ENCODE measurements around the gene CERS3. TPM values are rescaled to one million over a fixed set of nuclear protein-coding genes. Genes with fewer than 3 reads are reported as not detected.
A peak's percentile ranks its signal among the peaks of the same experiment; 100 is the strongest.

The CERS3 gene
- total and polyA plus RNA-seq, 7 experiments from 2014 or later: 0.27 to 5.5 (median 3.2) TPM

DNA sequence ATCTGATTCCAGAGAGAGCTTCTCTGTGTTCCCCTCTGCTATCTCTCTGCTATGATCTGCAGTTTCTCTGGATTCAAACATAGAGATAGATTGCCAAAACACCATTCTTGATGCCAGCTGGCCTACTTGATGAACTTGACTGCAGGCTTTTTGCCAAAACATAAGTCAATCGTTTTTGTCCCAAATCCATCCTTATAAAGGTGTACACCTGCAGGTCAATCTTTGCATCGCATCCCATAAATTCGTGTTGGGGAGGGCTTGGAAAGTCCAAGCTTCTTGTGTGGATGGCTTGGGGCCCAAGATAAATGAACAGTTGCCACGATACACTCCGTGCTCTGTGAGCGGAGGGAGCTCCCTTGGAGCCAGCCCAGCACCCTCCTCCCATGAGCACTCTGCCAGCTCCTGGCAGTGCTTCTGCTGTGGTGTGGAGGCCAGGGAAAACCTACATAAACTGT lies 2.7 kb downstream of the CERS3 start:
- peaks cover 6 to 40% (median 30%) of the 10 kb centered on the region in 7 donors for H3K4me1 Mint-ChIP-seq
- H3K27me3 Mint-ChIP-seq: peaks cover 0 to 6% (median 0%) of the 10 kb centered on the region in 5 donors
- peaks cover 5 to 36% (median 10%) of the 10 kb centered on the region in 5 donors for H3K36me3 Mint-ChIP-seq
- no peak overlapping the region for H3K4me3 Mint-ChIP-seq
- POLR2A ChIA-PET: interaction anchor here (0.6 kb wide), 1 partner anchor 591 kb away, joined by 5 read pairs; no protein-coding TSS in a partner anchor
- Histone ChIP-seq H3K4me3 (ENCODE audit: low read length) (no peak overlapping the region), H3K36me3 (ENCODE audit: control insufficient read depth in 2 of 3, insufficient read depth in 3 of 3, low read length in 3 of 3) (no peaks in the 10 kb centered on the region), H3K4me1 (ENCODE audit: control insufficient read depth in 2 of 2, insufficient read depth in 2 of 2, low read length in 2 of 2) (peaks cover 0 to 14% of the 10 kb centered on the region in 2 donors), H3K27ac (ENCODE audit: low read depth, low read length) (no peak overlapping the region), H3K27me3 (ENCODE audit: control insufficient read depth in 2 of 2, insufficient read depth in 2 of 2, low read length in 2 of 2) (no peaks in the 10 kb centered on the region), H3K9me3 (ENCODE audit: control insufficient read depth in 2 of 3, low read length in 3 of 3) (no peaks in the 10 kb centered on the region)
- intact Hi-C loops (cut with micrococcal nuclease): no loop called here
- CTCF ChIA-PET: no interaction called here
- ATAC-seq: no peak
- H3K27ac Mint-ChIP-seq: peak overlapping the region in 1 of 9 donors; percentile 84
- peaks cover 0 to 11% (median 0%) of the 10 kb centered on the region in 11 donors for H3K9me3 Mint-ChIP-seq
- no peak for DNase-seq

DNA sequence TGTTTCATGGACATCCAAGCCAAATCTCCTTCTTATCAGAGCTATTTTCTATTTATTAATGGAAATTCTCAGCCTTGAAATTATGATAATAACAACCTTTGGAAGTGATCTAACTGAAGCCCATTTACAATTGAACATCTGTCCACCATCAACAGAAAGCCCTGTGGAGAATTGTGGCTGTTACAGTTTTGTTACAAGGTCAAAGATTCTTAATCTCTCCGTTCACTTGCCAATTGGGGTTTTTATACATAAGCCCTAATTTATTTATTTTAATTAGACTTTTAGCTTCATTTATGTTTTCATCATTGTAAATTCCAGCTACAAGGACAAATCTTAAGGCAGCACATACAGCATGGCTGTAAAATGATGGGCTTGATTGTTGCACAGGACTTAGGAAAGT lies 3.3 kb downstream of the CERS3 start:
- no peak for DNase-seq
- H3K4me3 ChIP-seq (ENCODE audit: low read length): no peak overlapping the region
- intact Hi-C loops (cut with micrococcal nuclease): no loop called here
- H3K27ac Mint-ChIP-seq: no peak overlapping the region
- peaks cover 0 to 11% (median 0%) of the 10 kb centered on the region in 11 donors for H3K9me3 Mint-ChIP-seq
- H3K4me1 Mint-ChIP-seq: peaks cover 12 to 45% (median 34%) of the 10 kb centered on the region in 7 donors
- POLR2A ChIA-PET: no interaction called here
- ATAC-seq: no peak
- H3K27me3 Mint-ChIP-seq: peaks cover 0 to 6% (median 0%) of the 10 kb centered on the region in 5 donors
- no peaks in the 10 kb centered on the region for H3K36me3 ChIP-seq (ENCODE audit: control insufficient read depth in 2 of 3, insufficient read depth in 3 of 3, low read length in 3 of 3)
- no peak overlapping the region for H3K27ac ChIP-seq (ENCODE audit: low read depth, low read length)
- H3K36me3 Mint-ChIP-seq: peaks cover 5 to 36% (median 10%) of the 10 kb centered on the region in 5 donors
- no peaks in the 10 kb centered on the region for H3K27me3 ChIP-seq (ENCODE audit: control insufficient read depth in 2 of 2, insufficient read depth in 2 of 2, low read length in 2 of 2)
- H3K4me3 Mint-ChIP-seq: no peak overlapping the region
- peaks cover 2 to 20% of the 10 kb centered on the region in 2 donors for H3K4me1 ChIP-seq (ENCODE audit: control insufficient read depth in 2 of 2, insufficient read depth in 2 of 2, low read length in 2 of 2)
- CTCF ChIA-PET: no interaction called here
- no peaks in the 10 kb centered on the region for H3K9me3 ChIP-seq (ENCODE audit: control insufficient read depth in 2 of 3, low read length in 3 of 3)

DNA sequence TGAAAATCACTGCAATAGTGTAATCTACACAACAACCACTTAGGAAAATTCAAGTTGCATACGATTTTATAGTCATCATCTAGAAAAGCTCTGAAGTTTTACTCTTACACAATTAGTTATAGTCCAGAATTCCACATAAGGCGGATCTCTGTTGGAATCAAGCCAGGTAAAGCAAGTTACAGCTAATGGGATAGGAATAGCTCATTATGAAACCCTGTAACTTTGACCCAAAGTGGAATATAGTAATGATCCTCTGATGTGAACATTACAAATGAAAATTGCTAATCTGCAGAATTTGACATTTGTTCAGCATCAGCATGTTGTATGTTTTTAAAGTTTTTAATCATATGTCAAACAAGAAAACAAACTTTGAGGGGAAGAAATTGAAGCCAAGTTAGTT lies 4.4 kb downstream of the CERS3 start:
- Mint-ChIP-seq H3K27me3 (peaks cover 0 to 6% (median 0%) of the 10 kb centered on the region in 5 donors), H3K27ac (no peak overlapping the region), H3K9me3 (peaks cover 0 to 11% (median 0%) of the 10 kb centered on the region in 11 donors), H3K4me1 (peaks cover 17 to 45% (median 34%) of the 10 kb centered on the region in 7 donors), H3K36me3 (peaks cover 5 to 39% (median 7%) of the 10 kb centered on the region in 5 donors), H3K4me3 (no peak overlapping the region)
- ChIA-PET POLR2A (no interaction called here), CTCF (no interaction called here)
- DNase-seq (no peak), ATAC-seq (no peak)
- no peaks in the 10 kb centered on the region for H3K27me3 ChIP-seq (ENCODE audit: control insufficient read depth in 2 of 2, insufficient read depth in 2 of 2, low read length in 2 of 2)
- no peak overlapping the region for H3K4me3 ChIP-seq (ENCODE audit: low read length)
- H3K4me1 ChIP-seq (ENCODE audit: control insufficient read depth in 2 of 2, insufficient read depth in 2 of 2, low read length in 2 of 2): peaks cover 9 to 26% of the 10 kb centered on the region in 2 donors
- H3K36me3 ChIP-seq (ENCODE audit: control insufficient read depth in 2 of 3, insufficient read depth in 3 of 3, low read length in 3 of 3): no peaks in the 10 kb centered on the region
- intact Hi-C loops (cut with micrococcal nuclease): no loop called here
- no peaks in the 10 kb centered on the region for H3K9me3 ChIP-seq (ENCODE audit: control insufficient read depth in 2 of 3, low read length in 3 of 3)
- no peak overlapping the region for H3K27ac ChIP-seq (ENCODE audit: low read depth, low read length)

DNA sequence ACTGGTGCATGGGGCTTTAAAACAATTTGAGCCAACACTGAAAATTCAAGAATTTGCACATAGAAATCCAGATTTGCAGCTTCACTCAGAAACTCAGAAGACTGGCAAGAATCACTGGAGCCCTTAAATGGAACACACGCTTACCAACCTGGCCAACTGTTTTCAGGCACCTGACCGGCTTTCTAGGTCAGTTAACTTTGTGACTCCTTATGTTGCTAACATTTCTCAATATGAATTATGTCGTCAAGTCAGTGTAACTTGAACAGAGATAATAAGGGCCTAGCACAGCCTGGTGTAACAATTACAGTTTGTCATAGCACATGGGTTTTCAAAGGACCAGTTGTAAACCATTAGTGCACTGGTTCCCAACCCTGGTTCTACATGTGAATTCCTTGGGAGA lies 6.8 kb downstream of the CERS3 start:
- H3K9me3 ChIP-seq (ENCODE audit: control insufficient read depth in 2 of 3, low read length in 3 of 3): no peaks in the 10 kb centered on the region
- Mint-ChIP-seq H3K27ac (peak overlapping the region in 1 of 9 donors; percentile 26), H3K36me3 (peaks cover 3 to 29% (median 5%) of the 10 kb centered on the region in 5 donors), H3K4me1 (peaks cover 14 to 40% (median 32%) of the 10 kb centered on the region in 7 donors), H3K27me3 (peaks cover 0 to 7% (median 0%) of the 10 kb centered on the region in 5 donors), H3K9me3 (peaks cover 0 to 11% (median 0%) of the 10 kb centered on the region in 11 donors), H3K4me3 (no peak overlapping the region)
- peaks cover 9 to 19% of the 10 kb centered on the region in 2 donors for H3K4me1 ChIP-seq (ENCODE audit: control insufficient read depth in 2 of 2, insufficient read depth in 2 of 2, low read length in 2 of 2)
- no peak overlapping the region for H3K4me3 ChIP-seq (ENCODE audit: low read length)
- no peak for ATAC-seq
- no peaks in the 10 kb centered on the region for H3K36me3 ChIP-seq (ENCODE audit: control insufficient read depth in 2 of 3, insufficient read depth in 3 of 3, low read length in 3 of 3)
- intact Hi-C loops (cut with micrococcal nuclease): no loop called here
- no peak for DNase-seq
- no peak overlapping the region for H3K27ac ChIP-seq (ENCODE audit: low read depth, low read length)
- ChIA-PET CTCF (no interaction called here), POLR2A (no interaction called here)
- no peaks in the 10 kb centered on the region for H3K27me3 ChIP-seq (ENCODE audit: control insufficient read depth in 2 of 2, insufficient read depth in 2 of 2, low read length in 2 of 2)

DNA sequence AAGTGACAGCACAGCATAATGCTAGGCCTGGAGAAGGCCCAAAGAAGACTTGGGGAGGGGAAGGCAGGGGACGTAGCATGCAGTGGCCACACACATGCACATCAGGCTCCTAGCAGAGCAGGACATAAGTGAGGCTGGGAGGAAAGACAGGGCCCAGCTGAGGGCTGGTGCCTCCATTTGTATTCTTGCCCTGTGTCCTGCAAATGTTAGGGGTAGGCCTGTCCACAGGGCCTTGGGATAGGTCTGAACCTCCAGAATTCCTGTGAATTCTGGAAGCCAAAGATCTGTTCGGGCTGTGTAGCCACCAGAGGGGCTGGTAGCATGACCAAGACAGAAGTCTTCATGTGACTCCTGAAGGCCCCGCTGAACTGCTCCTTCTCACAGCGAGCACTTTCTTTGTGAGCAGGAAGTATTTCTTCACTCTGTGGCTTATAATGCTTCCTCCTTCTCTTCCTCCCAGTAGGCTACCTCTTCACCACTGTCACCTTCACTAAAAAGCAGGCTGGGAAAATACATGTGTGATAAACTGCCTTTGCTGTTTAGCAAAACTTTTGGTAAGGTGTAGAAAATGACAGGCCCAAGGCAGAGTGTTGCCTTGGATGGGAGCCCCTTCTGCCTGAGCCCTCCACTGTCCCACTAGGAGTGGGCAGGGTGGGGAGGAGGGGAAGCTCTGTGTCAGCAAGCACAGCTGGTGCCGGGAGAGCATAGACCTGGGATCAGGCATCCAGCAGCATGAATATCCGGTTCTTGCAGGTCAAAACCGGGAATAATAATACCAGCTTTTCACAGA lies 8.4 kb downstream of the CERS3 start:
- peak overlapping the region; percentile 34 to 77 (median 68) for H3K4me3 Mint-ChIP-seq
- H3K9me3 Mint-ChIP-seq: peaks cover 0 to 11% (median 0%) of the 10 kb centered on the region in 11 donors
- ATAC-seq (peak; percentile 68), DNase-seq (no peak)
- no peaks in the 10 kb centered on the region for H3K36me3 ChIP-seq (ENCODE audit: control insufficient read depth in 2 of 3, insufficient read depth in 3 of 3, low read length in 3 of 3)
- intact Hi-C loops (cut with micrococcal nuclease): loop anchor here in 1 of 2 donors (1.0 kb wide), 1 partner anchor 52 kb away; no protein-coding TSS in a partner anchor
- no peaks in the 10 kb centered on the region for H3K9me3 ChIP-seq (ENCODE audit: control insufficient read depth in 2 of 3, low read length in 3 of 3)
- H3K27me3 Mint-ChIP-seq: peaks cover 0 to 7% (median 0%) of the 10 kb centered on the region in 5 donors
- H3K27me3 ChIP-seq (ENCODE audit: control insufficient read depth in 2 of 2, insufficient read depth in 2 of 2, low read length in 2 of 2): no peaks in the 10 kb centered on the region
- peaks cover 3 to 23% (median 5%) of the 10 kb centered on the region in 5 donors for H3K36me3 Mint-ChIP-seq
- POLR2A ChIA-PET: no interaction called here
- peaks cover 9 to 19% of the 10 kb centered on the region in 2 donors for H3K4me1 ChIP-seq (ENCODE audit: control insufficient read depth in 2 of 2, insufficient read depth in 2 of 2, low read length in 2 of 2)
- H3K4me3 ChIP-seq (ENCODE audit: low read length): no peak overlapping the region
- H3K27ac Mint-ChIP-seq: peak overlapping the region; percentile 22 to 85 (median 67)
- H3K4me1 Mint-ChIP-seq: peaks cover 14 to 40% (median 32%) of the 10 kb centered on the region in 7 donors
- CTCF ChIA-PET: no interaction called here
- peak overlapping the region; percentile 1 for H3K27ac ChIP-seq (ENCODE audit: low read depth, low read length)

DNA sequence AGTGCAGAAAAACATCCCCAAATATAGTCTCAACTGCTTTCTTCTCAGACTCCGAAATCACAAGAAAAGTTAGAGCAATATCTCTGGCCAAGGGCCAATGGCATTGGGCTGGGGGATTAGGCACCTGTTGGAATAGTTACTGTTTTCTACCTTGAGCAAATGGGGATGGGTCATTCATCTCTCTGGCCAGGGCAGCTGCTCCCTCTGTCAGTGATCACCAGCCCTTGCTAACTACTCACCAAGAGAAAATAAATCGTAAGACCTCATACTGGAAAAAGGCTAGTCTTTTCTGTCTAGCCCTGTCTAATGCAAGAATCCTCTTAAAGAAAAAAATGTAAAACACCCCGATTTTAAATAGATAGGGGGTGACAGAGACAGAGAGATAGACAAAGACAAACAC lies 10.9 kb downstream of the CERS3 start:
- ATAC-seq (no peak), DNase-seq (no peak)
- CTCF ChIA-PET: no interaction called here
- Mint-ChIP-seq H3K4me3 (peak overlapping the region in 1 of 10 donors; percentile 48), H3K27ac (peak overlapping the region in 5 of 9 donors; percentile 3 to 65 (median 17)), H3K9me3 (peaks cover 0 to 6% (median 0%) of the 10 kb centered on the region in 11 donors), H3K4me1 (peaks cover 14 to 36% (median 32%) of the 10 kb centered on the region in 7 donors), H3K36me3 (peaks cover 0 to 17% (median 1%) of the 10 kb centered on the region in 5 donors), H3K27me3 (peaks cover 0 to 2% (median 0%) of the 10 kb centered on the region in 5 donors)
- Histone ChIP-seq H3K27ac (ENCODE audit: low read depth, low read length) (no peak overlapping the region), H3K27me3 (ENCODE audit: control insufficient read depth in 2 of 2, insufficient read depth in 2 of 2, low read length in 2 of 2) (no peaks in the 10 kb centered on the region), H3K4me3 (ENCODE audit: low read length) (no peak overlapping the region), H3K9me3 (ENCODE audit: control insufficient read depth in 2 of 3, low read length in 3 of 3) (no peaks in the 10 kb centered on the region), H3K4me1 (ENCODE audit: control insufficient read depth in 2 of 2, insufficient read depth in 2 of 2, low read length in 2 of 2) (peaks cover 9 to 19% of the 10 kb centered on the region in 2 donors), H3K36me3 (ENCODE audit: control insufficient read depth in 2 of 3, insufficient read depth in 3 of 3, low read length in 3 of 3) (no peaks in the 10 kb centered on the region)
- intact Hi-C loops (cut with micrococcal nuclease): no loop called here
- POLR2A ChIA-PET: no interaction called here

All from naive thymus-derived CD4-positive, alpha-beta T cell (primary cell).